Measurements from ENCODE around the gene TAF5.
"Not testable (repeated sequence)": the region's sequence is repeated elsewhere in the genome, so short reads cannot be mapped to it uniquely, and the experiment has no call there.

Gene TAF5

GRCh38 chr10:103367782-103368518 lies at the start of gene TAF5:
Gene TAF5, plus strand, starts transcription at chr10:103367976. Its CDS starts 14 bp downstream, at chr10:103367990.
- DNase-seq, result peak; percentile 89 to 93

- DNase-seq, result no peak
Observed at GRCh38 chr10:103327906-103328305, 39.9 kb upstream of the TAF5 start.

- no peak for DNase-seq
Observed at GRCh38 chr10:103333934-103334520, 33.7 kb upstream of the TAF5 start.

- no peak for DNase-seq
Observed at GRCh38 chr10:103334567-103334966, 33.2 kb upstream of the TAF5 start.

GRCh38 chr10:103336370-103336769 lies 31.4 kb upstream of the TAF5 start:
- DNase-seq, result no peak

- no peak for DNase-seq
Observed at GRCh38 chr10:103350175-103350516, 17.6 kb upstream of the TAF5 start.

GRCh38 chr10:103350517-103351260 lies 17.1 kb upstream of the TAF5 start, which contains the start of gene PCGF6:
Gene PCGF6, minus strand, starts transcription at chr10:103351140. Its CDS starts 74 bp downstream, at chr10:103351066.
- peak; percentile 80 to 83 for DNase-seq

GRCh38 chr10:103353281-103353680 lies 14.5 kb upstream of the TAF5 start:
- DNase-seq, result no peak

GRCh38 chr10:103354567-103354966 lies 13.2 kb upstream of the TAF5 start:
- DNase-seq, result not testable (repeated sequence)

- DNase-seq, result no peak
Observed at GRCh38 chr10:103355906-103356599, 11.7 kb upstream of the TAF5 start.

GRCh38 chr10:103359493-103359892 lies 8.3 kb upstream of the TAF5 start:
- DNase-seq, result not testable (repeated sequence)

GRCh38 chr10:103360791-103361190 lies 7.0 kb upstream of the TAF5 start:
- DNase-seq, result not testable (repeated sequence)

GRCh38 chr10:103367379-103367781 lies 396 bp upstream of the TAF5 start:
- DNase-seq, result no peak

- no peak for DNase-seq
Observed at GRCh38 chr10:103373544-103373943, 5.8 kb downstream of the TAF5 start.

GRCh38 chr10:103374263-103374662 lies 6.5 kb downstream of the TAF5 start:
- DNase-seq, result no peak

GRCh38 chr10:103382769-103383168 lies 15.0 kb downstream of the TAF5 start:
- no peak for DNase-seq

GRCh38 chr10:103394180-103394579 lies 26.4 kb downstream of the TAF5 start:
- no peak for DNase-seq

- DNase-seq, result peak in 1 of 2 experiments; percentile 6
Observed at GRCh38 chr10:103395754-103396066, 27.9 kb downstream of the TAF5 start.

- peak; percentile 95 to 98 for DNase-seq
Observed at GRCh38 chr10:103396067-103396788, 28.5 kb downstream of the TAF5 start, which contains the start of the genes ATP5MK and PDCD11. Gene ATP5MK, minus strand, starts transcription at chr10:103396475. Its CDS starts 4,018 bp downstream, at chr10:103392457. Gene PDCD11, plus strand, starts transcription at chr10:103396626. Its CDS starts 1,801 bp downstream, at chr10:103398427.

GRCh38 chr10:103396789-103397087 lies 29.0 kb downstream of the TAF5 start:
- DNase-seq, result no peak

GRCh38 chr10:103397191-103397825 lies 29.5 kb downstream of the TAF5 start:
- DNase-seq, result no peak

- no peak for DNase-seq
Observed at GRCh38 chr10:103413564-103413963, 45.8 kb downstream of the TAF5 start.
